HCT116 (cell line): Measurements from ENCODE around the gene IL1R2. TPM values are rescaled to one million over a fixed set of nuclear protein-coding genes. Genes with fewer than 3 reads are reported as not detected.

ENCODE experiments used
- ATAC-seq: fragments of 200-7000 bp; cut with Tn5 transposase; 2 replicates; pipeline ENCODE4 v1.9.1; 2020; ENCODE audit warnings: mild to moderate bottlenecking, moderate library complexity
- Bru-seq: library from RNA; stranded (reverse); fragments of 400-500 nt; gene quantifications from one replicate; lab custom pipeline; 2021; lab: Mats Ljungman, UMichigan
- BruChase-seq, 2 experiments: library from RNA; stranded (reverse); fragments of 400-500 nt; gene quantifications; one replicate each; lab custom pipeline; 2021; lab: Mats Ljungman, UMichigan
- BruUV-seq: library from RNA; stranded (reverse); fragments of 400-500 nt; replicated peaks from 2 replicates; lab custom pipeline; 2021; lab: Mats Ljungman, UMichigan
- CTCF ChIA-PET: fragments of 300-600 bp; sonication (Branson Sonifier 250); formaldehyde crosslinking; loops from one replicate; lab custom pipeline; 2021; ENCODE audit warnings: antibody characterized with exemption; lab: Charles Lee
- POLR2A ChIA-PET: fragments of 300-600, 350-600 bp; sonication (Branson Sonifier 250); formaldehyde crosslinking; loops from one replicate; lab custom pipeline; 2021; ENCODE audit warnings: antibody characterized with exemption; lab: Charles Lee
- RAD21 ChIA-PET, 2 experiments: fragments of 300-600 bp; sonication (Branson Sonifier 250); formaldehyde crosslinking; loops; one replicate each; lab custom pipeline; 2023; ENCODE audit warnings: low total read pairs in 2 of 2; ENCODE audit not compliant: uncharacterized antibody in 2 of 2, unreplicated experiment in 2 of 2, low non-redundant PET in 1 of 2; lab: Charles Lee
- DNase-seq: peaks from one replicate; pipeline ENCODE4 v3.0.0-alpha.2; 2010; ENCODE audit warnings: low read depth, low spot score
- H2AFZ ChIP-seq: fragments of 200-600 bp; shearing (Covaris generic), sonication (generic); 2 replicates; pipeline ENCODE4 v1.6.1; 2017; ENCODE audit warnings: low read depth, mixed run types, mixed read lengths, antibody characterized with exemption, low read length; ENCODE audit not compliant: poor library complexity, severe bottlenecking
- H3K27ac ChIP-seq: 2 replicates; pipeline ENCODE4 v1.5.1; 2012; ENCODE audit warnings: low read depth, low read length
- H3K27me3 ChIP-seq: fragments of 200-600 bp; sonication (generic); 2 replicates; pipeline ENCODE4 v1.6.1; 2016; ENCODE audit warnings: mixed run types, low read length, mixed read lengths; ENCODE audit not compliant: insufficient read depth
- H3K36me3 ChIP-seq, 2 experiments: fragments of 200-500 bp in 1 of 2; fragments of 200-600 bp in 1 of 2; sonication (Bioruptor generic) in 1 of 2; sonication (generic) in 1 of 2; 2 replicates each; pipeline versions ENCODE4 v1.5.1 to v1.6.1; 2014 to 2016; ENCODE audit warnings: low read length in 2 of 2, inconsistent platforms in 1 of 2, mixed read lengths in 1 of 2, mixed run types in 1 of 2; ENCODE audit not compliant: insufficient read depth in 2 of 2, control insufficient read depth in 1 of 2
- H3K4me1 ChIP-seq, 2 experiments: fragments of 200-600 bp in 1 of 2; sonication (generic) in 1 of 2; 2 replicates each; pipeline versions ENCODE4 v1.5.1 to v1.6.1; 2012 to 2017; ENCODE audit warnings: low read length in 2 of 2, inconsistent platforms in 1 of 2, mild to moderate bottlenecking in 1 of 2, mixed read lengths in 1 of 2, mixed run types in 1 of 2, moderate library complexity in 1 of 2; ENCODE audit not compliant: insufficient read depth in 2 of 2, control insufficient read depth in 1 of 2
- H3K4me2 ChIP-seq: fragments of 200-600 bp; sonication (generic); 2 replicates; pipeline ENCODE4 v1.6.1; 2017; ENCODE audit warnings: mixed run types, low read length, mixed read lengths
- H3K4me3 ChIP-seq, 2 experiments: fragments of 200-600 bp in 1 of 2; sonication (generic) in 1 of 2; replicated peaks in 1 of 2; 2 replicates each; pipeline ENCODE4 v1.5.1; 2011 to 2016; ENCODE audit warnings: low read length in 2 of 2, control low read depth in 1 of 2, low read depth in 1 of 2, mild to moderate bottlenecking in 1 of 2, mixed read lengths in 1 of 2, mixed run types in 1 of 2
- H3K79me2 ChIP-seq: fragments of 200-600 bp; sonication (generic); 2 replicates; pipeline ENCODE4 v1.6.1; 2017; ENCODE audit warnings: mild to moderate bottlenecking, mixed run types, low read length, moderate library complexity, mixed read lengths; ENCODE audit not compliant: insufficient read depth
- H3K9ac ChIP-seq: fragments of 200-600 bp; sonication (generic); 2 replicates; pipeline ENCODE4 v1.6.1; 2016; ENCODE audit warnings: low read length, mixed read lengths
- H3K9me2 ChIP-seq: fragments of 200-600 bp; sonication (generic), shearing (Covaris generic); 2 replicates; pipeline ENCODE4 v1.6.1; 2017; ENCODE audit warnings: mixed run types, mild to moderate bottlenecking, moderate library complexity; ENCODE audit not compliant: insufficient read depth
- H3K9me3 ChIP-seq, 2 experiments: fragments of 200-500 bp in 1 of 2; fragments of 200-600 bp in 1 of 2; sonication (Bioruptor generic) in 1 of 2; sonication (generic) in 1 of 2; 2 replicates each; pipeline ENCODE4 v1.6.1; 2014 to 2017; ENCODE audit warnings: low read length in 2 of 2, mixed read lengths in 2 of 2, inconsistent platforms in 1 of 2, low read depth in 1 of 2, mild to moderate bottlenecking in 1 of 2, mixed run types in 1 of 2, moderate library complexity in 1 of 2; ENCODE audit not compliant: control insufficient read depth in 1 of 2, insufficient read depth in 1 of 2
- H4K20me1 ChIP-seq: fragments of 200-600 bp; sonication (generic), shearing (Covaris generic); 2 replicates; pipeline ENCODE4 v1.6.1; 2017; ENCODE audit warnings: mixed run types, mild to moderate bottlenecking, moderate library complexity; ENCODE audit not compliant: insufficient read depth
- ATF3 ChIP-seq: IDR thresholded peaks from 2 replicates; pipeline ENCODE4 v1.6.1; 2012
- CTCF ChIP-seq, 3 experiments: fragments of 200-600 bp in 1 of 3; sonication (generic) in 1 of 3; IDR thresholded peaks in 2 of 3; conservative IDR thresholded peaks in 1 of 3; 2 replicates each; pipeline ENCODE4 v1.5.1; 2012 to 2017; ENCODE audit warnings: low read depth in 2 of 3, low read length in 2 of 3, antibody characterized with exemption in 1 of 3, borderline replicate concordance in 1 of 3, control low read depth in 1 of 3, mild to moderate bottlenecking in 1 of 3, mixed read lengths in 1 of 3, mixed run types in 1 of 3, moderate library complexity in 1 of 3; ENCODE audit not compliant: insufficient read depth in 1 of 3
- ELF1 ChIP-seq: IDR thresholded peaks from 2 replicates; pipeline ENCODE4 v1.6.1; 2012; ENCODE audit warnings: low read depth, borderline replicate concordance
- EZH2phosphoT487 ChIP-seq: fragments of 200-600 bp; IDR thresholded peaks from 2 replicates; pipeline ENCODE4 v1.6.1; 2018; ENCODE audit warnings: antibody characterized with exemption, borderline replicate concordance
- FOSL1 ChIP-seq: IDR thresholded peaks from 2 replicates; pipeline ENCODE4 v1.6.1; 2012; ENCODE audit warnings: low read depth
- POLR2AphosphoS5 ChIP-seq: IDR thresholded peaks from 2 replicates; pipeline ENCODE4 v1.6.1; 2011; ENCODE audit warnings: mild to moderate bottlenecking, low read depth, low read length, moderate library complexity
- RAD21 ChIP-seq: IDR thresholded peaks from 2 replicates; pipeline ENCODE4 v1.6.1; 2012; ENCODE audit warnings: low read depth, mild to moderate bottlenecking
- REST ChIP-seq: IDR thresholded peaks from 2 replicates; pipeline ENCODE4 v1.6.1; 2012; ENCODE audit warnings: low read depth
- SP1 ChIP-seq: IDR thresholded peaks from 2 replicates; pipeline ENCODE4 v1.6.1; 2012; ENCODE audit warnings: low read depth
- SRF ChIP-seq: IDR thresholded peaks from 2 replicates; pipeline ENCODE4 v1.6.1; 2012; ENCODE audit warnings: low read depth
- TCF7L2 ChIP-seq: IDR thresholded peaks from 2 replicates; pipeline ENCODE4 v1.7.0; 2011; ENCODE audit warnings: borderline replicate concordance, inconsistent platforms; ENCODE audit not compliant: insufficient read depth, insufficient read length; ENCODE audit errors: extremely low read depth
- YY1 ChIP-seq: IDR thresholded peaks from 2 replicates; pipeline ENCODE4 v1.6.1; 2011; ENCODE audit warnings: low read length, low read depth, moderate library complexity, mild to moderate bottlenecking; ENCODE audit not compliant: insufficient replicate concordance; ENCODE audit errors: extremely low read depth
- ZFX ChIP-seq: fragments of 450-650 bp; IDR thresholded peaks from 2 replicates; pipeline ENCODE4 v1.6.1; 2017
- ZNF274 ChIP-seq: fragments of 200-500 bp; sonication (Bioruptor generic); IDR thresholded peaks from 2 replicates; pipeline ENCODE4 v1.6.1; 2014; ENCODE audit warnings: mild to moderate bottlenecking, low read depth, low read length, inconsistent platforms
- intact Hi-C: fragments of 100-400 bp; cut with micrococcal nuclease; formaldehyde crosslinking; loops from 2 replicates; pipeline ENCODE4 v1.10.0; 2022
- long read RNA-seq: library from polyadenylated mRNA; unstranded; transcript quantifications from one replicate; pipeline ENCODE4 v2.0.0, GENCODE V29; 2021; ENCODE audit not compliant: unreplicated experiment
- polyA plus RNA-seq: library from polyadenylated mRNA; unstranded; fragments of >200 nt; gene quantifications from 2 replicates; pipeline ENCODE4 v1.2.1, GENCODE V29; 2012; ENCODE audit warnings: missing spikeins
- total RNA-seq: library from RNA; stranded (reverse); gene quantifications from one replicate; pipeline ENCODE4 v1.2.1, GENCODE V29; 2021; ENCODE audit not compliant: unreplicated experiment
- TF ChIP-seq, protein P1 (sequence below): IDR thresholded peaks from 2 replicates; pipeline ENCODE4 v1.6.1; 2012
- TF ChIP-seq, protein P2 (sequence below): IDR thresholded peaks from 2 replicates; pipeline ENCODE4 v1.6.1; 2011; ENCODE audit warnings: mild to moderate bottlenecking, low read length, moderate library complexity; ENCODE audit not compliant: insufficient replicate concordance; ENCODE audit errors: extremely low read depth

The IL1R2 gene, protein sequence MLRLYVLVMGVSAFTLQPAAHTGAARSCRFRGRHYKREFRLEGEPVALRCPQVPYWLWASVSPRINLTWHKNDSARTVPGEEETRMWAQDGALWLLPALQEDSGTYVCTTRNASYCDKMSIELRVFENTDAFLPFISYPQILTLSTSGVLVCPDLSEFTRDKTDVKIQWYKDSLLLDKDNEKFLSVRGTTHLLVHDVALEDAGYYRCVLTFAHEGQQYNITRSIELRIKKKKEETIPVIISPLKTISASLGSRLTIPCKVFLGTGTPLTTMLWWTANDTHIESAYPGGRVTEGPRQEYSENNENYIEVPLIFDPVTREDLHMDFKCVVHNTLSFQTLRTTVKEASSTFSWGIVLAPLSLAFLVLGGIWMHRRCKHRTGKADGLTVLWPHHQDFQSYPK
- 0.52 TPM for total RNA-seq
- polyA plus RNA-seq: 0.18 TPM in 1 of 2 replicates, not detected in the other
- percentile 12 among the genes with signal in this experiment for Bru-seq, nascent RNA
- percentile 7 among the genes with signal in this experiment for BruChase-seq, experiment 1, labeled RNA remaining after a 6-hour chase
- BruChase-seq, experiment 2, labeled RNA remaining after a 2-hour chase: percentile 3 among the genes with signal in this experiment
- long read RNA-seq: 0 reads

GRCh38 chr2:101991721-101992145, at the start of gene IL1R2:
Gene IL1R2, plus strand, starts transcription at chr2:101991960. Its CDS starts 16,616 bp downstream, at chr2:102008576.
- Histone ChIP-seq H3K4me3 (no peak within 1 kb of the TSS), H4K20me1 (no peaks in the 10 kb centered on the region), H3K36me3 (no peaks in the 10 kb centered on the region), H3K4me1 (0 out of 4 replicates have a peak, but pooled peaks cover 0 to 6% of the 10 kb centered on the region in 2 experiments), H3K4me2 (peak within 1 kb of the TSS; percentile 6; the same call in 1 of the 2 replicates), H3K9ac (no peak within 1 kb of the TSS), H3K27me3 (peaks cover 11% of the 10 kb centered on the region; the same call in 1 of the 2 replicates), H3K27ac (no peak within 1 kb of the TSS), H3K79me2 (no peaks in the 10 kb centered on the region), H3K9me2 (no peaks in the 10 kb centered on the region), H2AFZ (no peak within 1 kb of the TSS), H3K9me3 (no peaks in the 10 kb centered on the region)
- ATAC-seq (peak; percentile 63), DNase-seq (no peak)
- ChIA-PET RAD21 (interaction anchor here in 1 of 2 experiments (0.8 kb wide), 1 partner anchor 29 kb away, joined by 3 read pairs; no protein-coding TSS in a partner anchor), CTCF (no interaction called here), POLR2A (no interaction called here)
- no TSS peak for BruUV-seq
- intact Hi-C loops: no loop called here
- TF ChIP-seq CTCF (IDR thresholded peaks at IDR 0.05 in 2 of 3, conservative IDR thresholded peaks at IDR 0.05 in 1 of 3; ENCODE audit: borderline replicate concordance in 1 of 3, insufficient read depth in 1 of 3, low read depth in 2 of 3, low read length in 2 of 3) (no peak), POLR2AphosphoS5 (no peak), ATF3 (no peak), EZH2phosphoT487 (no peak), YY1 (no peak), SRF (no peak), ELF1 (no peak), SP1 (no peak), RAD21 (no peak), TCF7L2 (no peak), REST (no peak), FOSL1 (no peak), ZFX (no peak), ZNF274 (no peak)
- TF ChIP-seq, protein P1, sequence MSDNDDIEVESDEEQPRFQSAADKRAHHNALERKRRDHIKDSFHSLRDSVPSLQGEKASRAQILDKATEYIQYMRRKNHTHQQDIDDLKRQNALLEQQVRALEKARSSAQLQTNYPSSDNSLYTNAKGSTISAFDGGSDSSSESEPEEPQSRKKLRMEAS: no peak
- TF ChIP-seq, protein P2, sequence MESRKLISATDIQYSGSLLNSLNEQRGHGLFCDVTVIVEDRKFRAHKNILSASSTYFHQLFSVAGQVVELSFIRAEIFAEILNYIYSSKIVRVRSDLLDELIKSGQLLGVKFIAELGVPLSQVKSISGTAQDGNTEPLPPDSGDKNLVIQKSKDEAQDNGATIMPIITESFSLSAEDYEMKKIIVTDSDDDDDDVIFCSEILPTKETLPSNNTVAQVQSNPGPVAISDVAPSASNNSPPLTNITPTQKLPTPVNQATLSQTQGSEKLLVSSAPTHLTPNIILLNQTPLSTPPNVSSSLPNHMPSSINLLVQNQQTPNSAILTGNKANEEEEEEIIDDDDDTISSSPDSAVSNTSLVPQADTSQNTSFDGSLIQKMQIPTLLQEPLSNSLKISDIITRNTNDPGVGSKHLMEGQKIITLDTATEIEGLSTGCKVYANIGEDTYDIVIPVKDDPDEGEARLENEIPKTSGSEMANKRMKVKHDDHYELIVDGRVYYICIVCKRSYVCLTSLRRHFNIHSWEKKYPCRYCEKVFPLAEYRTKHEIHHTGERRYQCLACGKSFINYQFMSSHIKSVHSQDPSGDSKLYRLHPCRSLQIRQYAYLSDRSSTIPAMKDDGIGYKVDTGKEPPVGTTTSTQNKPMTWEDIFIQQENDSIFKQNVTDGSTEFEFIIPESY: no peak
